Stomach (tissue), 4 donors: ENCODE results near the gene OR13J1.

Source experiments
- CTCF ChIP-seq, 7 experiments: fragments of 450-650 bp in 4 of 7; fragments of 200-600 bp in 3 of 7; sonication (generic) in 3 of 7; IDR thresholded peaks; one replicate each; pipeline ENCODE4 v1.5.1; 2016 to 2019; ENCODE audit warnings: antibody characterized with exemption in 7 of 7, control low read depth in 2 of 7, mild to moderate bottlenecking in 1 of 7
- POLR2A ChIP-seq, 4 donors: fragments of 450-650 bp; IDR thresholded peaks; one replicate each; pipeline ENCODE4 v1.6.1; 2016; ENCODE audit warnings: antibody characterized with exemption in 4 of 4, control low read depth in 2 of 4, mild to moderate bottlenecking in 1 of 4, moderate library complexity in 1 of 4

GRCh38 chr9:35832814-35833213 lies 37.4 kb downstream of the OR13J1 start:
- no peak for TF ChIP-seq CTCF (IDR thresholded peaks at IDR 0.05)
- no peak for TF ChIP-seq POLR2A (IDR thresholded peaks at IDR 0.05)
